ENCODE results near the gene GDF15.

The GDF15 gene

GRCh38 chr19:18419699-18420460 is 33.9 kb downstream of the GDF15 start:
- peak; percentile 72 for DNase-seq

- peak; percentile 17 for DNase-seq
These were observed 35.0 kb downstream of the GDF15 start for GRCh38 chr19:18420930-18421329.

GRCh38 chr19:18421371-18421959 is 35.5 kb downstream of the GDF15 start:
- DNase-seq, result peak; percentile 9

GRCh38 chr19:18422530-18423191 is 36.7 kb downstream of the GDF15 start:
- peak; percentile 32 for DNase-seq

GRCh38 chr19:18423258-18424020 is 37.5 kb downstream of the GDF15 start:
- DNase-seq, result no peak

GRCh38 chr19:18424122-18424889 is 38.3 kb downstream of the GDF15 start:
- DNase-seq, result no peak

GRCh38 chr19:18424890-18425514 is 39.0 kb downstream of the GDF15 start:
- no peak for DNase-seq

GRCh38 chr19:18425515-18426415 is 39.8 kb downstream of the GDF15 start:
- no peak for DNase-seq

GRCh38 chr19:18426416-18426767 is 40.4 kb downstream of the GDF15 start:
- no peak for DNase-seq

- no peak for DNase-seq
These were observed 41.3 kb downstream of the GDF15 start for GRCh38 chr19:18427080-18427742.

- DNase-seq, result no peak
These were observed 41.8 kb downstream of the GDF15 start for GRCh38 chr19:18427743-18428113.

- DNase-seq, result no peak
These were observed 42.3 kb downstream of the GDF15 start for GRCh38 chr19:18428173-18428786.

- DNase-seq, result peak; percentile 98
These were observed 43.1 kb downstream of the GDF15 start for GRCh38 chr19:18428787-18429674.

GRCh38 chr19:18429717-18430416 is 43.9 kb downstream of the GDF15 start:
- no peak for DNase-seq

- no peak for DNase-seq
These were observed 44.6 kb downstream of the GDF15 start for GRCh38 chr19:18430417-18431144.

GRCh38 chr19:18431351-18432197 is 45.6 kb downstream of the GDF15 start:
- DNase-seq, result peak; percentile 59
